Measurements from ENCODE around the gene ZCWPW2.

Gene ZCWPW2

GRCh38 chr3:28376424-28376823, 27.9 kb downstream of the ZCWPW2 start:
- DNase-seq (ENCODE audit: low read depth, low spot score), result no peak

DNA sequence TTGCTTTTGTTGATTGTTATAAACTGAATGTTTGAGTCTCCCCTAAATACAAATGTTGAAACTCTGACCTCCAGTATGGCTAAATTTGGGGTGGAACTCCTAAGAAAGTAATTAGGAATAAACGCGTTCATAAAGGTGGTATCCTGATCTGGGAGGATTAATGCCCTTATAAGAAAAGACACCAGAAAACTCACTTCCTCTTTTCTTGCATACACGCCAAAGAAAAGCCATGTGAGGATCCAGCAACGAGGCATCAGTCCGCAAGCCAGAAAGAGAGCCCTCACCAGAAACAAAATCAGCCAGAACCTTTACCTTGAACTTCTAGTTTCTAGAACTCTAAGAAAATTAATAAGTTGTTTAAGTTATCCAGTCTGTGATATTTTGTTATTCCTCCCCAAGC, 37.5 kb downstream of the ZCWPW2 start:
- no peak for DNase-seq (ENCODE audit: low read depth, low spot score)

- DNase-seq (ENCODE audit: low read depth, low spot score), result no peak
These were observed 40.5 kb downstream of the ZCWPW2 start for GRCh38 chr3:28388978-28389377.

DNA sequence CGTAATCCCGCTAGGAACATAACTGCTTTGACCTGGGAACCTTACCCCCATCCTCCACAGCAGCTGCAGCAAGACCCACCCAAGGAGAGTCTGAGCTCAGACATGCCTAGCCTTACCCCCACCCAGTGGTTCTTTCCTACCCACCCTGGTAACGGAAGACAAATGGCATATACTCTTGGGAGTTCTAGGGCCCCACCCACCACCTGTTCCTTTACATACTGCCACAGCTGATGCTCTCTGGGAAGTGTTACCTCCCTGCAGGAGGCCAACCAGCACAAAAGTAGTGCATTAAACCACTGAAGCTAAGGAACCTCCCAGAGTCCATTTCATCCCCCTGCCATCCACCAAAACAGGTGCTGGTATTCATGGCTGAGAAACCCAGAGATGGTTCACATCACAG, 50.7 kb downstream of the ZCWPW2 start:
- DNase-seq (ENCODE audit: low read depth, low spot score), result no peak

- no peak for DNase-seq (ENCODE audit: low read depth, low spot score)
These were observed 57.7 kb downstream of the ZCWPW2 start for GRCh38 chr3:28406241-28406640.

DNA sequence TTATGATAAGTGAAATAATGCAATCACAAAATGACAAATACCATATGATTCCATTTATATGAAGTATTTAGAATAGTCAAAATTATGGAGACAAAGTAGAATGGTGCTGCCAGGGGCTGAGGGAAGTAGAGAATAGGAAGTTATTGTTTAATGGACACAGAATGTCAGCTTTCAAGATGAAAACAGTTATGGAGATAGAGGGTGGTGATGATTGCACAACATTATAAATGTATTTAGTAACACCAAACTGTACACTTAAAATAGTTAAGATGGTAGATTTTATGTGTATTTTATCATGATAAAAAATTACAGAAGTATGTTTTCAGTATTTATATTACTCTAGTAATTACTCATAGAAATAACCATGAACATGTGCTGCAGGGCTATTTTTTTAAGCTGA, 100.9 kb downstream of the ZCWPW2 start:
- no peak for DNase-seq (ENCODE audit: low read depth, low spot score)

DNA sequence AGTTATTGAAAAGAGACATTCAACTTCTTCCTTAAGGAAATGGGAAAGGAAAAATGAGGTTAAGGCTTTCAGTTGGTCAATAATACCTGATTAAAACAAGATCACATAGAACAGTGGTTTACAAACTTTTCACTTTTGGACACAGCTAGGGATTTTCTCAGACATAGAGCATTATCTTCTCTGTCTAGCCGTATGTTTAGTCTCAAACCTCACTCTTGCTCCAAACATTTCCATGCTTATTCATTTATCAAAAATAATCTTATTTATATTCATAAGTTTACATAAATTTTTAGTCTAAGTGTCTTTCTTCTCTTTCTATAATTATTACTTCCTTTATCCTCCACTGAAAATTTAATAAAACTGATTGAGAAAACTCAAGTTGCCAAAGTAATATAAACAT, 114.3 kb downstream of the ZCWPW2 start:
- no peak for DNase-seq (ENCODE audit: low read depth, low spot score)

DNA sequence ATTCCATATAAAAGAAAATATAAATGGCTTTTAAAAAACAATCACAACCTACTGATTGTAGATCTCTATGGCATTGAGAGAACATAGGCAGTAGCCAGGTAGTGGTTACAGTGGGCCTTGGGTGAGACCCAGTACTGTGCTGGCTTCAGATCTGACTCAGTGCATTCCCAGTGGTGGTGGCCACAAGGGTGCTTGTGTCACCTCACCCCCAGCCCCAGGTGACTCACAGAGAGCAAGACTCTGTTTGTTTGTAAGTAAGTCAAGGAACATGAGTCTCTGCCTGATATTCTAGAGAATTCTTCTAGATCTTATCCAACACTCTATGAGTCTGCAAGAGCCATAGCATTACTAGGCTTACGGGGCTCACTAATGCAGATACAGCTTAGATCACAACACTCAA, 118.9 kb downstream of the ZCWPW2 start:
- DNase-seq (ENCODE audit: low read depth, low spot score), result no peak

DNA sequence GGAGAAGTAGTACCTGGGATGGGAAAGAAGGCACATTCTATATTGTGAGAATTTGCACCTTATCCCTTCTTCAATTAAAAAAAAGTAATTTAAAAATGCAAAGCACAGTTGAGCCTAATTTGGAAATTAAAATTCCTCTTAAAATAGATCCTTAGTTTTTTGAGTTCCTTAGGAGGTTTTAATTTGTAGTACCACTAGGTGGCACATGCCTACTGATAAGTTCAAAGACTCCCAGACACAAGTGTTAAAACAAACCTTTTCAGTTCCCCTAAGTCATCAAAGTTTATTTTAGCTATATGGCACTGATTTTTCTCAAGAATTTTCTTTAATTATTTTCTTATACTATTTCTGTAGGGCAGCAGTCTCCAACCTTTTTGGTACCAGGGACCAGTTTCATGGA, 127.7 kb downstream of the ZCWPW2 start:
- DNase-seq (ENCODE audit: low read depth, low spot score), result no peak

GRCh38 chr3:28476764-28477163, 128.2 kb downstream of the ZCWPW2 start:
- DNase-seq (ENCODE audit: low read depth, low spot score), result no peak

- DNase-seq (ENCODE audit: low read depth, low spot score), result no peak
These were observed 136.6 kb downstream of the ZCWPW2 start for GRCh38 chr3:28485164-28485563.

GRCh38 chr3:28495301-28495700, 146.8 kb downstream of the ZCWPW2 start:
- DNase-seq (ENCODE audit: low read depth, low spot score), result no peak

- DNase-seq (ENCODE audit: low read depth, low spot score), result no peak
These were observed 153.9 kb downstream of the ZCWPW2 start for GRCh38 chr3:28502397-28502937.

- peak; percentile 9 for DNase-seq (ENCODE audit: low read depth, low spot score)
These were observed 156.5 kb downstream of the ZCWPW2 start for GRCh38 chr3:28504976-28505375.

- DNase-seq (ENCODE audit: low read depth, low spot score), result no peak
These were observed 173.1 kb downstream of the ZCWPW2 start for GRCh38 chr3:28521663-28522062.

- no peak for DNase-seq (ENCODE audit: low read depth, low spot score)
These were observed 193.8 kb downstream of the ZCWPW2 start for GRCh38 chr3:28542351-28542750.

DNA sequence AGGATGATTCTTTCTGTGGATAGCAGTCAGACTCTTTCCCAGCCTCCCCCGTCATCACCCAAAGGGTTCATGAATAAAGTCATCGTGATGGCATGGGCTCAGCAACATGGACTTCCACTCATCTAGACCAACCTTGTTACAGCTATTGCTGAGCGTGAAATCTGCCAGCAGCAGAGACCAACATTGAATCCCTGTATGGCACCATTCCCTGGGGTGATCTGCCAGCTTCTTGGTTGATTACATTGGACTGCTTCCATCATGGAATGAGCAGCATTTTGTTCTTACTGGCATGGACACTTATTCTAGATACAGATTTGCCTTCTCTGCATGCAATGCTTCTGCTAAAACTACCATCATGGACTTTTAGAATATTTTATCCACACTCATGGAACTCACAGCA, 195.7 kb downstream of the ZCWPW2 start:
- no peak for DNase-seq (ENCODE audit: low read depth, low spot score)

GRCh38 chr3:28544831-28545230, 196.3 kb downstream of the ZCWPW2 start:
- DNase-seq (ENCODE audit: low read depth, low spot score), result no peak

DNA sequence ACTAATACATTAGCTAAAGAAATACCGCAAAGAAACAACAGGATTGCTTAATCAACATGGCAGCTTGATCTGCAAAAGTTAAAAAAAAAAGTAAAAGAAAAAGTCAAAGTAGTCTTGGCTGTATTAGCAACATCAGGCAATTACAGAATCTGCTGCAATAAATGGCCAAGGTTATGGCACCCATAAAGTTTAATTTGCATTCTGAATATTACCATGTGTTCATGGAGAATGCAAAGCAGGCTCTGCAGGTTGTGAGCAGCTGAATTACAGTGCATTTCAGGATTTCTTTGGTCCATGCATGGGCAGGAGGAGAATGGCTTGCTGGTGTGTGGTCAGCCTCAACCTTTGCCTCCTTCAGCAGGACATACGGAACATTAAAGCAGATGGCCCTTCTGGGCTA, 199.2 kb downstream of the ZCWPW2 start:
- DNase-seq (ENCODE audit: low read depth, low spot score), result no peak

- DNase-seq (ENCODE audit: low read depth, low spot score), result no peak
These were observed 204.7 kb downstream of the ZCWPW2 start for GRCh38 chr3:28553175-28553574.

DNA sequence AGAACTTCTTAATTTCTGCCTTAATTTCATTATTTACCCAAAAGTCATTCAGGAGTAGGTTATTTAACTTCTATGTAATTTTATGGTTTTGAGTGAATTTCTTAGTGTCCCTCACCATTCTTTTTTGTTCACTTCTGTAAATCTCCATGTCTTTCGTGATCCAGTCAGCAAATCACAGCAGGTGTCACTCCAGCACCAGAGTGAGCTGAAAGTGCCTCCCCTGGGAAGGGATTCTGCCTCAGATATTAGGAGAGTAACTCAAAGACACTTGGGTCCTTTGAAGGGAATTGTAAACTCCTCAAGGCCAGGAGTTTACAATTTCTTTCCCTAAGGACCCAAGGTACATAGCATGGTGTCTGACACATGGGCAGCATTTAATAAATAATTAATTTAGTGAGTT, 207.7 kb downstream of the ZCWPW2 start:
- DNase-seq (ENCODE audit: low read depth, low spot score), result no peak

DNA sequence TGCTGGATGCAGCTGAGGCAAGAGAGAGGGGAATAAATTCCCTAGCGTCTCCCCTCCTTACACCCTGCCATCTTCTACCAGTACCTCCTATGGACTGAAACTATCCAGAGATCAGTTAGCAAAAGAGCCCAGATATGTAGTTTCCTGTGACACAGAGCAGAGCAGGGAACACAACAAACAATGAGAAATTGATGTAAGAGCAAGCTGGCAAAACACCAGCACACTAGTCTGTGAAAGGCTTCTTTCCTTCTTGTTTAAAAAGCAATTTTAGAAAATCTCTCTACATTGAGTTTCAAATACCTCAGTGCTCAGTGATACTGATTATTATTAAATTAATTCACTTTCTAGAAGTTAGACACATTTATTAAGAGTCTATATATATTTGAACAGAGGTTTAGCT, 215.7 kb downstream of the ZCWPW2 start:
- DNase-seq (ENCODE audit: low read depth, low spot score), result no peak

- DNase-seq (ENCODE audit: low read depth, low spot score), result no peak
These were observed 220.8 kb downstream of the ZCWPW2 start for GRCh38 chr3:28569357-28569756.

DNA sequence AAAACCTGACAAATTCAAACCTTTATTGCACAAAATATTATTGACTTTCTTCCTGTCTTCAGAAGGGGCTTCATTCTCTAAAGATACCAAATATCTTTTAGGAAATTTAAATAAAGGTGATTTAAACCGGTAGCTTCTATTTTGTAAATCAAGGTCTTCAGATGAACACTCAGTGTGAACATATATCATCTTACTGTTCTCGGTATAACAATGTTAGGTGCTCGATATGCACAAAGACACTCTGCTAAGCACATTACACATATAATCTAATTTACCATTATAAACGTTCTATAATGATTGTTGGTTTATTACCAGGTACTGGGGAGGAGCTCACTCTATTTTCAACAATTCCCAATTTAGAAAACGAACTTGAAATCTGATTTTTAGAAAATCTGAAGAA, 225.5 kb downstream of the ZCWPW2 start:
- no peak for DNase-seq (ENCODE audit: low read depth, low spot score)

Data from ELF-1 (cell line).